Activated naive CD8-positive, alpha-beta T cell treated with anti-CD3 and anti-CD28 coated beads, Interleukin-2, amount 50 U/mL, for 24 hours (primary cell): ENCODE measurements around the gene COL23A1.
A peak's percentile ranks its signal among the peaks of the same experiment; 100 is the strongest.

Experiments
- ATAC-seq: fragments of 150-1000 bp; cut with Tn5 transposase; one replicate; pipeline ENCODE4 v1.10.0; 2021
- DNase-seq: peaks from one replicate; pipeline ENCODE4 v3.0.0; 2021
- H3K27ac Mint-ChIP-seq: one replicate; pipeline ENCODE4 v1.8.0; 2021; ENCODE audit warnings: mild to moderate bottlenecking, mixed read lengths
- H3K27me3 Mint-ChIP-seq: one replicate; pipeline ENCODE4 v1.8.0; 2021; ENCODE audit warnings: mixed read lengths
- H3K36me3 Mint-ChIP-seq: one replicate; pipeline ENCODE4 v1.8.0; 2021; ENCODE audit warnings: low read depth, mixed read lengths
- H3K4me1 Mint-ChIP-seq: one replicate; pipeline ENCODE4 v1.8.0; 2021; ENCODE audit warnings: mixed read lengths
- H3K4me3 Mint-ChIP-seq: one replicate; pipeline ENCODE4 v1.8.0; 2021; ENCODE audit warnings: mild to moderate bottlenecking, moderate library complexity, mixed read lengths
- H3K9me3 Mint-ChIP-seq: one replicate; pipeline ENCODE4 v1.8.0; 2021; ENCODE audit warnings: mixed read lengths

COL23A1 gene

DNA sequence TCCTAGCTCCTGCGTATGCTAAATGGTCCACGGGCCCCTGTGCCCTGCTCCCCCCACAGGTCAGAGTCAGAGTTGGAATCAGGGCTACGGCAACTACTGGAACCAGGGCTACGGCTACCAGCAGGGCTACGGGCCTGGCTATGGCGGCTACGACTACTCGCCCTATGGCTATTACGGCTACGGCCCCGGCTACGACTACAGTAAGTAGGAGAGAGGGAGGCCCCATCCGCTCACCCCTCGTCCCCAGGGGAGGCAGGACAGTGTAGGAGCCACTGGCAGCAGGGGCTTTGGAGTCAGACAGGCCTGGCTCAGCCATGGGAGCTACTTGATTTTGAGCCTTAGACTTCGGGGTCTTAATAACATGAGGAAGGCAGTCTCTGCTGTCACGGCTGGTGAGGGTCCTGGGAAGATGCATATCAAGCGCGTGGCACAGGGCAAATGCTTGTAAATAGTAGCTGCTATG is 380.1 kb downstream of the COL23A1 start:
- ATAC-seq (no peak), DNase-seq (no peak)
- peak overlapping the region; percentile 21 for H3K4me3 Mint-ChIP-seq
- peaks cover 47% of the 10 kb centered on the region for H3K4me1 Mint-ChIP-seq
- H3K36me3 Mint-ChIP-seq = peaks cover 91% of the 10 kb centered on the region
- H3K27ac Mint-ChIP-seq = peak overlapping the region; percentile 71
- no peaks in the 10 kb centered on the region for H3K27me3 Mint-ChIP-seq
- H3K9me3 Mint-ChIP-seq = no peaks in the 10 kb centered on the region

DNA sequence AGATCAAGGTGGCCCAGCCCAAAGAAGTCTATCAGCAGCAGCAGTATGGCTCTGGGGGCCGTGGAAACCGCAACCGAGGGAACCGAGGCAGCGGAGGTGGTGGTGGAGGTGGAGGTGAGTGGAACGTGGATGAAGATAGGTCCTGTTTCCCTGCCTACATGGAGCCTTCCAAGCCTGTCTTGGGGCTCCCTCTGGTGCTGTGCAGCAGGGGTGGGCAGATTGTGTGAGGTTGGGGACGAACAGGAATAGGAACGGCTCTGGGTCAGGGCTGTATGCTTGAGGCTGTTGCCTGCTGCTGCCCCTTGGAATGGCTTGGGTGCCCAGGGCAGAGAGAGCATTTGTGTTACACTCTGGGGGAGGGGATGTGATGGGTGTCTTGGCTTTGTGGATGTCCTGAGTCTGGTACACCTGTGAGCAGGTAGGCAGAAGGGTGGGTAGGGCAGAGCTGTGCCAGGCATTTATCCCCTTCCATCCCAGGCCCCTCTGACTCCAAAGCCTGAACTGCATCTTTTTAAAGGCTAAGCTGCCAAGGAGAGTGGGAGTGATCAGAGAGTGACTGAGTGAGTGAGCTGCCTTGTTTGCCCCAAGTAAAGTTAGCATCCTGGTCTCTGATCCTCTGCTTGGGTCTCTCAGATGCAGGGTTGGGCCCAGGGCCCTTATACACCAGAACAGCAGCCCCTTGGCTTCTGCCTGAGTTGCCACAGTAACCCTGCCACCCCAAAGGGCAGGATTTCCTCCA is 380.7 kb downstream of the COL23A1 start:
- no peaks in the 10 kb centered on the region for H3K27me3 Mint-ChIP-seq
- peak overlapping the region; percentile 39 for H3K4me3 Mint-ChIP-seq
- peaks cover 47% of the 10 kb centered on the region for H3K4me1 Mint-ChIP-seq
- H3K27ac Mint-ChIP-seq = peak overlapping the region; percentile 71
- H3K36me3 Mint-ChIP-seq = peaks cover 86% of the 10 kb centered on the region
- no peak for DNase-seq
- H3K9me3 Mint-ChIP-seq = no peaks in the 10 kb centered on the region
- ATAC-seq = no peak

DNA sequence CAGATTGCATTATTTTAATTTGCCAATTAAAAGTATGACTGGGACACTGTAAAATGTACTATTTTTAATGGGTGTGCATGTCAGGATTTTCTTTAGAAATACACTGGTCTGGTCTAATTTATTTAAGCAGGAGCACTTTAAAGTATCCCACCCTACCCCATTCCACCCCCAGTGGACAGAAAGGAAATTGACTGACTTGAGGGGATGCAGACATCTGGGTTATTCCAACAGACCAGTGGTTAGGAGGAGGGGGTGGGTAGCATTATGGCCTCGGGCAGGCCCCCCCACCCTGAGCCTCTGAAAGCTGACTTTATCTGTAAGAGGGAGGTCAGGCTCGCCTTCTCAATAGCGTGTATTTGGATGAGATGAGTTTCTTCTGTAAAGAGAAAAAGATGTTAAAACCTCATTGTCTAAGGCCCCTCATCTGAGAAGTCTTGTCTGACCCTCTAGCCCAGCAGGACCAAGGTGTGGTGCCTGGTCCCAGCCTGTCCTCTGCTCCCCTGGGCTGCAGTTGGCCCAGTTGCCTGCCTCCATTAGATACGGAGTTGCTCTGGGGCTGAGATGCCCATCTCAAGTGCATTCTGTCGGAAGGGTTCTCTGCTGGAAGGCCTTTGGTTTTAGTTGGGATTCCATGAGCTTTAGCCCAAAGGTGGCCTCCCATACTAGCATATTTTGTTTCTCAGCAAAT is 381.5 kb downstream of the COL23A1 start:
- Mint-ChIP-seq H3K27ac (peak overlapping the region; percentile 71), H3K36me3 (peaks cover 84% of the 10 kb centered on the region)

DNA sequence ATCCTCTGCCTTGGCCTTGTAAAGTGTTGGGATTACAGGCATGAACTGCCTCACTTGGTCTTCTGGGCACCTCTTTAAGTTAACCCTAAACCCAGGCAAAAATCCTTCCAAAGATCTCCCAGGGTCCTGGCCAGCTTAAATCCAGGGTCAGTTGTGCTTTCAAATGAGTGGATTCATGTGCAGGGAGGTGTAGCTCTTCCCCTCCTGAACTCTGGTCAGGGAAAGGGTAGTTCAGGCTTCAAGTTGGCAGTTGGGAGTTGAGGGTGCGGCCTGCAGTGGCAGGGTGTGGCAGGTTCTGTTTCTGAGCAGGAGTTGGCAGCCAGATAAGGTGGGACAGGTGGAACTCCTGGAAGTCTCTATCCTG is 382.3 kb downstream of the COL23A1 start:
- peaks cover 3% of the 10 kb centered on the region for H3K27me3 Mint-ChIP-seq
- peaks cover 77% of the 10 kb centered on the region for H3K36me3 Mint-ChIP-seq
- peaks cover 48% of the 10 kb centered on the region for H3K4me1 Mint-ChIP-seq
- peak overlapping the region; percentile 86 for H3K27ac Mint-ChIP-seq
- no peaks in the 10 kb centered on the region for H3K9me3 Mint-ChIP-seq
- ATAC-seq (no peak), DNase-seq (no peak)
- peak overlapping the region; percentile 92 for H3K4me3 Mint-ChIP-seq

More for the DNA sequence above, 381.5 kb downstream of the COL23A1 start:
- Mint-ChIP-seq H3K4me3 (peak overlapping the region; percentile 39), H3K27me3 (peaks cover 3% of the 10 kb centered on the region), H3K4me1 (peaks cover 48% of the 10 kb centered on the region), H3K9me3 (no peaks in the 10 kb centered on the region)
- ATAC-seq = no peak
- no peak for DNase-seq

DNA sequence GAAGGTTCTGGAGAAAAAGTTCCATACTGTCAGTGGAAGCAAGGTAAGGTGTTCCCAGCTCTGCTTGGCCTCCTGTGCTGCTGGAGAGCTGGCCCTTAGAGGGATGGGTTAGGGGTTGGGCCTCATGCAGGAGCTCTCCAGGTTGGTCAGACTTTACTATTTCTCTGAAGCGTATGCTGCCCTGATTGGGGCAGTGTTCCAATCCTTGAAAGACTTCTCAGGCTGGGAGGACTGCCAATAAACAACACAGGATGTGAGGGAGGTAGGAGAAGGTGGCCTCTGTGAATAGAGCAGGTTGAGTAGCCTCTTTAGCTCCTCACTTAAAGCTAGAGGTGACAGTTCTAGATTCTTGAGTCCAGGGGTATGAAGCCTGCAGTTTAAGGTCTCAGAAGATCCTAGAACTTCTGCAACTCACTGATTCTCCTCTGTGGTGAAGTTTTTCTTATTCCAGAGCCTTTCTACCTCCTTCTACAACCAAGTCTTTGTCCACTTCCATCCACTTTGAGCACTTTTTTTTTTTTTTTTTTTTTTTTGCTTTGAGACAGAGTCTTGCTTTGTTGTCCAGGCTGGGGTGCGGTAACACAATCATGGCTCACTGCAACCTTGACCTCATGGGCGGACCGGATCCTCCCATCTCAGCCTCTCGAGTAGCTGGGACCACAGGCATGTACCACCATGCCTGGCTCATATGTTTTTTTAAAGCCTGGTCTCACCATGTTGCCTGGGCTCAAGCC is 382.8 kb downstream of the COL23A1 start:
- Mint-ChIP-seq H3K27me3 (peaks cover 3% of the 10 kb centered on the region), H3K4me3 (peak overlapping the region; percentile 92), H3K4me1 (peaks cover 51% of the 10 kb centered on the region), H3K27ac (peak overlapping the region; percentile 86), H3K36me3 (peaks cover 74% of the 10 kb centered on the region), H3K9me3 (no peaks in the 10 kb centered on the region)
- ATAC-seq (no peak), DNase-seq (no peak)

DNA sequence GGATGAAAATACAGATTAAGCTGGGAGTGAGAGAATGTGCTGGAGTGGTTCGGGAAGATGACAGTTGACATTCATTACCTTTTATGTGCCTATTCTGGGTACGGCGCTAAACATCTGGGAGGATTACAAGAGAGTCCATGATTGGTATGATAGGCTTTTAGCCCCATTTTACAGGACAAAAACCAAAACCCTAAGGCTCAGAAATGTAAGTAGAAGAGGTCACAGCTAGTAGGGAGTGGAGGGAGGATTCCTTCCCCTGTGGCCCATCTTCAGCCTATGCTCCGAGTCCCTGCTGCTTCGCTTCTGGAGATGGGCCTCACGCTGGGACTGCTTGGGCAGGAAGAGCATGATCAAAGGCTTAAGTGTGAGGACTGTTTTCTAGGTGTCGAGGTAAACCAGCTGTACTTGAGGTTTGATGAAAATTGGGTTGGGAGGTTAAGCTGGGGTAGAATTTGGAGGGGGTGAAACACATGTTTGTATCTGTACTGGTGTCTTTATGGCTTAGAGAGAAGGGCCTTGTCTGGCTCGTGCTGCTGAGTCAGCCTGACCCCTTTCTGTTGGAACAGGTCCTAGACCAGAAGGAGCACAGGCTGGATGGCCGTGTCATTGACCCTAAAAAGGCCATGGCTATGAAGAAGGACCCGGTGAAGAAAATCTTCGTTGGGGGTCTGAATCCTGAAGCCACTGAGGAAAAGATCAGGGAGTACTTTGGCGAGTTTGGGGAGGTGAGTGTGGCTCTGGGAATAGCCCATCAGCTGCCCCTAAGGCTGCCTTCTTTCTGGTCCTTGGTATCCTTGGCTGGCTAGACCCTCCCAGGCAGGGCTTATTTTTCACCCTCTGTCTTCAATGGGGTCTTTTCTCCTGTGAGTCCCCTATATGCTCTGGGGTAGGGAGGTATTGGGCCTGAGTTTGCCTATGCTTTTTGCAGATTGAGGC is 383.8 kb downstream of the COL23A1 start:
- peak overlapping the region; percentile 92 for H3K4me3 Mint-ChIP-seq
- H3K36me3 Mint-ChIP-seq = peaks cover 65% of the 10 kb centered on the region
- no peaks in the 10 kb centered on the region for H3K9me3 Mint-ChIP-seq
- peak overlapping the region; percentile 89 for H3K27ac Mint-ChIP-seq
- peaks cover 53% of the 10 kb centered on the region for H3K4me1 Mint-ChIP-seq
- DNase-seq (no peak), ATAC-seq (no peak)
- H3K27me3 Mint-ChIP-seq = peaks cover 3% of the 10 kb centered on the region

DNA sequence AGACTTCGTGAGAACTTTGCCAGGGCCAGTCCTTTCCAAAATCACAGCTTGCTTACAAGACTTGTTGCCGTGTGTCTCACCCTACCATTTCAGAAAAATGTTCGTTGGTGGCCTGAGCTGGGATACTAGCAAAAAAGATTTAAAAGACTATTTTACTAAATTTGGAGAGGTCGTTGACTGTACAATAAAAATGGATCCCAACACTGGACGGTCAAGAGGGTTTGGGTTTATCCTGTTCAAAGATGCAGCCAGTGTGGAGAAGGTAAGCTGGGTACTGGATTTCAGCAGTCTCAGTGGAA is 384.5 kb downstream of the COL23A1 start:
- peak overlapping the region; percentile 92 for H3K4me3 Mint-ChIP-seq
- H3K36me3 Mint-ChIP-seq = peaks cover 58% of the 10 kb centered on the region
- DNase-seq (no peak), ATAC-seq (no peak)
- peak overlapping the region; percentile 89 for H3K27ac Mint-ChIP-seq
- peaks cover 53% of the 10 kb centered on the region for H3K4me1 Mint-ChIP-seq
- peaks cover 3% of the 10 kb centered on the region for H3K27me3 Mint-ChIP-seq
- no peaks in the 10 kb centered on the region for H3K9me3 Mint-ChIP-seq

DNA sequence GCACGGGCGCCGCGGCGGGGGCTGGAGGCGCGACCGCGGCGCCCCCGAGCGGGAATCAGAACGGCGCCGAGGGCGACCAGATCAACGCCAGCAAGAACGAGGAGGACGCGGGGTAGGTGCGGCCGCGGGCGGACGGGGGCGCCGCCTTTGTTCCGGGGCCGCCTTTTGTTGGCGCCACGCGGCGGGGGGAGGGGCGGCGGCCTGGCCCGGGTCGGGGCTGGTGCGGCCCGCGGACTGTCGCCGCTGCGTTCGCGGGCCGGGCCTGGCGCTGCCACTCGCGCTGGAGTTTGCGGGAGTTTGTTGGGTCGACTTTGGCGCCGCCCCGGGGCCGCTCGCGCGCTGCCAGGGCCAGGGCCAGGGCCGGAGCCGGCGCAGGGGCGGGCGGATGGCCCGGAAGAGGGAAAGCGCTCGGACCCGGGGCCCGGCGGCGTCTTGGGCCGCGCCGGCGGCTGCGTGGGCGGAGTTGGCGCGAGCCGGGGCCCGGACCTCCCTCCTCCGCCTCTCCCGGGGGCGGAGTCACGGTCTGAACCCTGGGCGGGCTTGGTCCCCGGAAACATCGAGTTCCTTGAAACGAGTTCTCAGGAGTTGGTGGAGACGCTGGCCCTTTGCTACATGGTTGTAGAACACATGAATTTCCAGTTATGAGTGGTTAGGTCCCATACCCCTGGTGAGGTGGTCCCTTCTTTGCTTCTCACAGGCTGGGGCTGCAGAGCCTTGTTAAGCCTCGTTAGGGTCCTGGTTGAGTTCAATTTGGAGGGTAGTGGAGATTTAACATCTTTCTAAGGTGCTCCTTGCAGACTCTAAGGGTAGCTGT is 385.1 kb downstream of the COL23A1 start:
- DNase-seq (peak; percentile 83), ATAC-seq (peak; percentile 35)
- Mint-ChIP-seq H3K27me3 (peaks cover 3% of the 10 kb centered on the region), H3K36me3 (peaks cover 52% of the 10 kb centered on the region), H3K27ac (peak overlapping the region; percentile 89), H3K4me3 (peak overlapping the region; percentile 97), H3K9me3 (no peaks in the 10 kb centered on the region), H3K4me1 (peaks cover 51% of the 10 kb centered on the region)

DNA sequence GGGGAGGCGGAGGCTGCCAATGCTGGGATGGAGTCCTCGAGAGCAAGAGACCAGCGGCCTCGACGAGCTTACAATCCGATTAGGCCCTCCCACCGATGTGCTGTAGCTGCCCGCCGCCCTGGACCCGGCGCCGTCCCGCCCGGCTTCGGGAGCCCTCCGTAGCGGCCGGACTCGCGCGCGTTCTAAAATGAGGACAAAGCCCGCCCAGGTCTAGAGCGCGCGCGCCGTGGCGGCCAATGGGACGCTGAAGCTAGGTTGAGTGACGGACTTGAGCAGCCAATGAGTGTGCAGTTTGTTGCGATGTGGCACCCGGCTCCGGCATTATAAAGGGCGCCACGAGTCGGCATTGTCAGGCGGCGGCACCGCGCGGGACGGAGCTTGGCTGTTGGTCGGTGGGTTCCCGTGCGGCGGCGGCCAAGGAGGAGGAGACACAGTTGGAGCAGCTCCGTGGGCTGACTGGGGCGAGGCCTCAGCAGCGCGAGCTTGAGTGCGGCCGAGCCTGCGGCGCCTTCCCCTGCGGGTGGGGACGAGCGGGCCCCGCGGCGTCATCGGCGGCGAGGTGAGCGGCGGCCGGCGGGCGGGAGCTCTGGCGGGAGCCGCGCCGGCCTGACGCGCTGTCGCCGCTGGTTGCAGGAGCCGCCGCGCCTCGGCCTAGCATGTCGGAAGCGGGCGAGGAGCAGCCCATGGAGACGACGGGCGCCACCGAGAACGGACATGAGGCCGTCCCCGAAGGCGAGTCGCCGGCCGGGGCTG is 385.8 kb downstream of the COL23A1 start, which contains the start of gene HNRNPAB:
Gene HNRNPAB, plus strand, starts transcription at position 352 of the 753 bp plus-strand sequence. Its CDS starts 305 bp downstream, at position 657.
- Mint-ChIP-seq H3K36me3 (peaks cover 44% of the 10 kb centered on the region), H3K27me3 (peaks cover 3% of the 10 kb centered on the region), H3K4me3 (peak within 1 kb of the TSS; percentile 97), H3K27ac (peak within 1 kb of the TSS; percentile 100), H3K4me1 (peaks cover 45% of the 10 kb centered on the region), H3K9me3 (no peaks in the 10 kb centered on the region)
- peak; percentile 87 for ATAC-seq
- DNase-seq = peak; percentile 96

DNA sequence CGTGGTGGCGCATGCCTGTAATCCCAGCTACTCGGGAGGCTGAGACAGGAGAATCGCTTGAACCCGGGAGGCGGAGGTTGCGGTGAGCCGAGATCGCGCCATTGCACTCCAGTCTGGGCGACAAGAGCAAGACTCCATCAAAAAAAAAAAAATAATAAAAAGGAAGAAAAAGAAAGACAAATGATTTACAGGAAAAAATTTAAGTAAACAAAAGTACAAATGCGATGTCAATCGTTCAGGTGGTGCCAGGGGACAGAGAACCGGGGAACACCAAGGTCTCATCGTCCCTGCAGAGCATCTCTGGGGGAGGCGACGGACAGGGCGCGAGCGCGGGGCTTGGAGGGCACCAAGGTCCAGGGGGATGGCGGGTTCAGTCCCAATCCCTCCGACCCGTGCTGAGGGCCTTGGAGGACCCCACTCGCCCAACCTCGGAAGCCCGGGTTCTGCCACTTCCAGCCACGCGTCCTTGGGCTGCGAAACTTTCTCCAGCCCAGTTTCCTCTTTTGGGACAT is 386.5 kb downstream of the COL23A1 start:
- Mint-ChIP-seq H3K27me3 (peaks cover 3% of the 10 kb centered on the region), H3K4me3 (peak overlapping the region; percentile 97), H3K27ac (peak overlapping the region; percentile 100), H3K4me1 (peaks cover 40% of the 10 kb centered on the region), H3K9me3 (no peaks in the 10 kb centered on the region), H3K36me3 (peaks cover 38% of the 10 kb centered on the region)
- DNase-seq (peak; percentile 47), ATAC-seq (peak; percentile 7)

DNA sequence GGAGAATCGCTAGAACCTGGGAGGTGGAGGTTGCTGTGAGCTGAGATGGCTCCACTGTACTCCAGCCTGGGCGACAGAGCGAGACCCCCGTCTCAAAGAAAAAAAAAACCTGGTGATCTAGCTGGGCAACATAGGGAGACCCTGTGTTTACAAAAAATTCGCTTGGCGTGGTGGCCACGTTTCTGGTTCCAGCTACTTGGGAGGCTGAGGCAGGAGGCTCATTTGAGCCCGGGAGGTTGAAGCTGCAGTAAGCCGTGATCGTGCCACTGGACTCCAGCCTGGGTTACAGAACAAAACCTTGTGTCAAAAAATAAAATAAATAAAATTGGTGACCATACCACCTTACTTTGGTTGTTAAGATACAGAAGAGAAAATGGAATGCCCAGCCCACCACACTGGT is 387.7 kb downstream of the COL23A1 start:
- Mint-ChIP-seq H3K27me3 (peaks cover 3% of the 10 kb centered on the region), H3K36me3 (peaks cover 26% of the 10 kb centered on the region), H3K27ac (no peak overlapping the region), H3K9me3 (no peaks in the 10 kb centered on the region), H3K4me1 (peaks cover 33% of the 10 kb centered on the region), H3K4me3 (peak overlapping the region; percentile 65)
- ATAC-seq = no peak
- no peak for DNase-seq

DNA sequence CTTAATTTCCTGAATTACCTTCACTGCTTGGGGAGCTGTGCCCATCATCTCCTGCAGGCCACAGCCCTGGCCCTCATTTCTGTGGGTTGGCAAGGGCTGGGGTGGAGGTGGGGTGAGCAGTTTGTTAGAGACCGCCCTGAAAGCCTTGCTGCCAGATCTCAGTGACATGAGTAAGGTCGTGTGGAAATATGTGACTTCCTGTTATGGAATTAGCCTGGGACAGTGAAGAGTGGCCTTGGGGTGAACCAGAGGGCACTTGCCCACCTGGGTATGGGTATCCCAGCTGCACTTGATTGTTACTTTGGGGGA is 388.3 kb downstream of the COL23A1 start:
- ATAC-seq (no peak), DNase-seq (no peak)
- peaks cover 20% of the 10 kb centered on the region for H3K36me3 Mint-ChIP-seq
- H3K27ac Mint-ChIP-seq = no peak overlapping the region
- H3K4me1 Mint-ChIP-seq = peaks cover 26% of the 10 kb centered on the region
- no peaks in the 10 kb centered on the region for H3K9me3 Mint-ChIP-seq
- peaks cover 3% of the 10 kb centered on the region for H3K27me3 Mint-ChIP-seq
- H3K4me3 Mint-ChIP-seq = no peak overlapping the region
